ENCODE data around the gene FKBP5.
"Not testable (repeated sequence)": the region's sequence is repeated elsewhere in the genome, so short reads cannot be mapped to it uniquely, and the experiment has no call there.

The FKBP5 gene

DNA sequence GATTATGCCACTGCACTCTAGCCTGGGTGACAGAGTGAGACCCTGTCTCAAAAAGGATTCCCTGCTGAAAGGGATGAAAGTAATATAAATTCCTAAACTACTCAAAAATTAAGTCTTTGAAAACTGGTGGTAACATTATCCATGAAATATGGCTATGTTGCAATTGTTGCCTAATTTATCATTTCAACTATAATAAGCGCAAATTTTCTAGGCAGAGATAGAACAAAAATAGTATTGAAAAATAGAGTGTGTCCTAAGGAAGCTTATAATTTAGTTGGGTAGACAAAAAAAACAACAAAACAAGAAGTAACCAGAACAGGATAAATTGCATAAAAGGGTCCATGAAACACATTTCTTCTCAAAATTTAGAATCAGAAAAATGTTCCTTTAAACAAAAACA, 68.0 kb downstream of the FKBP5 start:
- no peak for DNase-seq (ENCODE audit: low read depth in 2 of 2)

GRCh38 chr6:35613762-35614161, 75.0 kb downstream of the FKBP5 start:
- no peak for DNase-seq (ENCODE audit: low read depth in 2 of 2)

GRCh38 chr6:35611240-35611639, 77.5 kb downstream of the FKBP5 start:
- DNase-seq (ENCODE audit: low read depth in 2 of 2), result no peak

GRCh38 chr6:35610830-35611229, 77.9 kb downstream of the FKBP5 start:
- no peak for DNase-seq (ENCODE audit: low read depth in 2 of 2)

GRCh38 chr6:35609588-35609987, 79.1 kb downstream of the FKBP5 start:
- DNase-seq (ENCODE audit: low read depth in 2 of 2), result no peak

GRCh38 chr6:35607517-35608233, 81.0 kb downstream of the FKBP5 start:
- no peak for DNase-seq (ENCODE audit: low read depth in 2 of 2)

GRCh38 chr6:35605600-35605999, 83.1 kb downstream of the FKBP5 start:
- DNase-seq (ENCODE audit: low read depth in 2 of 2), result no peak

DNA sequence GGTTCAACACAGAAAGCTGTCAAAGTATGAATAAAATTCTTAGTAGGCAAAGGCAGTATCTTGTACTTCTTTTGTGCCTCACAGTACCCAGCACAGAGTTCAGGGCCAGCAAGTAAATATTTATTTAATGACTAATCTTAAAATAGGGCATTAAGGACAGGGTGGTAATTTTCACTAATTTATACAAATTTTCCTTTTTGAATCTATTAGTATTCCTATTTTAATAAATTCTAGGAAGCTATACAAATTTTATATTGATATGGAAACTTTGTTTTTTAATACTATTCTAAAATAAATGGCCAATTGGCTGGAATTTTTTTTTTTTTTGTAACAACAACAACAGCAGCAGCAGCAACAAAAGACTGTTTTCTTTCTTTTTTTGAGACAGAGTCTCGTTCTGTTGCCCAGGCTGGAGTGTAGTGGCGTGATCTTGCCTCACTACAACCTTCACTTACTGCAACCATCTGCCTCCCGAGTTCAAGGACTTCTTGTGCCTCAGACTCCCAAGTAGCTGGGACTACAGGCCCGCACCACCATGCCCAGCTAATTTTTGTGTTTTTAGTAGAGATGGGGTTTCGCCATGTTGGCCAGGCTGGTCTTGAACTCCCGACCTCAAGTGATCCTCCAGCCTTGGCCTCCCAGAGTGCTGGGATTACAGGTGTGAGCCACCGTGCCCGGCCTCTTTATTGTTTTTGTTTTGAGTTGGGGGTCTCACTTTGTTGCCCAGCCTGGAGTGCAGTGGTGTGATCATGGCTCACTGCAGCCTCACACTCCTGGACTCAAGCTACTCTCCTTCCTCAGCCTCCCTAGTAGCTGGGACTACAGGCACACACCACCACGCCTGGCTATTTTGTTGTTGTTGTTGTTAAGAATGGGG, 85.2 kb downstream of the FKBP5 start:
- no peak for DNase-seq (ENCODE audit: low read depth in 2 of 2)

- no peak for DNase-seq (ENCODE audit: low read depth in 2 of 2)
Measured at GRCh38 chr6:35602133-35602946, 86.4 kb downstream of the FKBP5 start.

GRCh38 chr6:35601331-35602132, 87.2 kb downstream of the FKBP5 start:
- no peak for DNase-seq (ENCODE audit: low read depth in 2 of 2)

DNA sequence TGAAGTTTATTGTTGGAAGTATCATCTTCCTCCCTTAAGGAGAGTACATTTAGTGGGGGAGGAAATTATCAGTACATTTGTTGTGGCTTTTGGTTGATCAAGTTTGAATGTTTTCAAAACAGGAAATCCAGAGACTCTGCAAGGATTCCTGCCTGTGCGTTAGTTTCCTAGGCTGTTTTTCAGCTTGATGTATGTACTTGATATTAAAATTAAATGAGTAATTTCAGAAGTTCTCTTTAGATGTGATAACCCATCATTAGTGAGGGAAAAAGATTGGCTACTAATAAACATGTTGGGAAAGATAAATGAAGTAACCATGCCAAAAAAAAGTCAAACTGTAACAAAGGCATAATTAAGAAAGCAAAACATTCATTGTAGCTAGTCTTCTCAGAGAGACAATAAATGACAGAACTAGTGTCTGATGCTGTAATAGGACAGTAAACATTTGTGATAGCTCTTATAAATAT, 88.0 kb downstream of the FKBP5 start:
- no peak for DNase-seq (ENCODE audit: low read depth in 2 of 2)

DNA sequence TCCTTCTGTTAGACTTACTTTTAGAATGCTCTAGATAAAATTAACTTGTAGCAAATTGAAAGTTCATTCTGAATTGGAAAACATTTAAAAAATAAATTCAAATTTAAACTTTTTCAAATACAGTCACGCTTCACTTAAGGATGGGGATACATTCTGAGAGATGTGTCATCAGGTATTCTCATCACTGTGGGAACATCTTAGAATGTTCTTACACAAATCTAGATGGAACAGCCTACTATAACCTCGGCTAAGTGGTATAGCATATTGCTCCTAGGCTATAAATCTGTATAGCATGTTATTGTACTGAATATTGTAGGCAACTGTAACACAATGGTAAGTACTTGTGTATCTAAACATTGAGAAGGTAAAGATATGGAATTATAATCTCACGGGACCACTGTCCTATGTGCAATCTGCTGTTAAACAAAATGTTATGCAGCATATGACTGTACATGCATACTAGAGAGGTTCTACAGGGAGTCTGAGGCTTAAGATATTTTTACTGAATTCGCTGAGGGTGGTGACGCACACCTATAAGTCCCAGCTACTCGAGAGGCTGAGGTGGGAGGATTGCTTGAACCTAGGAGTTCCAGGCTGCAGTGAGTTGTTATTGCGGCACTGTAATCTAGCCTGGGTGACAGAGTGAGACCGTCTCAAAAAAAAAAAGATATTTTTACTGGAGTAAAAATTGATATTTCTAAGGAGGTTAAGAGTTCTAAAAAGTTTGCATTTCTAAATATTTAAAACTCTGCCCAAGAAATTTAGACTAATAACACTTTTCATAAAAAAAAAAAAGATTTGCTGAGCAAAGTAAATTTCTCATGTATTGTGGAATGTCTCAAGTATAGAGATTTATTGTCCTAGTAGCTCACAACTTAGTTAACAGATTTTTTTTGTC, 88.7 kb downstream of the FKBP5 start:
- no peak for DNase-seq (ENCODE audit: low read depth in 2 of 2)

- not testable (repeated sequence) for DNase-seq (ENCODE audit: low read depth in 2 of 2)
Measured at GRCh38 chr6:35598621-35599020, 90.1 kb downstream of the FKBP5 start.

- no peak for DNase-seq (ENCODE audit: low read depth in 2 of 2)
Measured at GRCh38 chr6:35596448-35597442, 92.0 kb downstream of the FKBP5 start.

DNA sequence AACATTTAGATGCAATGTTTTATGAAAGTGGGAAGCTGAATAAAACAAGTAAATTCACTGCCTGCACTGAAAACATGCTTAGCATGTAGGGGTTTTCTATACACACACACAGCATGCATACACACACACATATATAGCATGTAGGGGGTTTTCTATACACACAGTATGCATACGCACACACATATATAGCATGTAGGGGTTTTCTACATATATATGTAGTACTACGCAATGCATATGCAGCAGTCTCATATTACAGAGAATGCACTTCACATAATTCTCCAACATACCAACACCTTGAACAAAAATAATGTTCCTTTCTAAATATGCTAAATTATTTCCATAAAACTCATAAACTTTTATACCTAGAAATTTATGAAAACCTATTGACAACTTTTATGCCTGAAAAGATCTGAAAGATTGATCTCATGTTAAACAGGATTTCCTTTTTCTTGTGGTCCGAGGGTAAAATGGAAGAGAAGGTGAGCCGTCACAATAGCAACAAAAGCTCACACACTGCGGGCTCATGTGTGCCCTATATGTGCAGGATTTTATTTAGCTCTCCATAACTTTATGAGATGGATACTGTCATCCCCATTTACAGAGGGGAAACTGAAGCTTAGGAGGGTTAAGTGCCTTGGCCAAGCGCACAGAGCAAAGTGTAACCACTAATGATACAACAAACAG, 94.1 kb downstream of the FKBP5 start:
- DNase-seq (ENCODE audit: low read depth in 2 of 2), result no peak

- no peak for DNase-seq (ENCODE audit: low read depth in 2 of 2)
Measured at GRCh38 chr6:35592178-35592577, 96.5 kb downstream of the FKBP5 start.

GRCh38 chr6:35590622-35591066, 98.1 kb downstream of the FKBP5 start:
- DNase-seq (ENCODE audit: low read depth in 2 of 2), result no peak

GRCh38 chr6:35589904-35590303, 98.8 kb downstream of the FKBP5 start:
- DNase-seq (ENCODE audit: low read depth in 2 of 2), result no peak

Measured in stimulated activated CD8-positive, alpha-beta memory T cell treated with anti-CD3 and anti-CD28 coated beads, Interleukin-2, amount 100 ng/mL, for 48 hours (primary cell).